Suppressor macrophage (primary cell): Measurements from ENCODE around the gene CIC.
A peak's percentile ranks its signal among the peaks of the same experiment; 100 is the strongest.

Experiments
- DNase-seq, 4 experiments: peaks; one replicate each; pipeline ENCODE4 v3.0.0-alpha.2; 2020 to 2022

The CIC gene

DNA sequence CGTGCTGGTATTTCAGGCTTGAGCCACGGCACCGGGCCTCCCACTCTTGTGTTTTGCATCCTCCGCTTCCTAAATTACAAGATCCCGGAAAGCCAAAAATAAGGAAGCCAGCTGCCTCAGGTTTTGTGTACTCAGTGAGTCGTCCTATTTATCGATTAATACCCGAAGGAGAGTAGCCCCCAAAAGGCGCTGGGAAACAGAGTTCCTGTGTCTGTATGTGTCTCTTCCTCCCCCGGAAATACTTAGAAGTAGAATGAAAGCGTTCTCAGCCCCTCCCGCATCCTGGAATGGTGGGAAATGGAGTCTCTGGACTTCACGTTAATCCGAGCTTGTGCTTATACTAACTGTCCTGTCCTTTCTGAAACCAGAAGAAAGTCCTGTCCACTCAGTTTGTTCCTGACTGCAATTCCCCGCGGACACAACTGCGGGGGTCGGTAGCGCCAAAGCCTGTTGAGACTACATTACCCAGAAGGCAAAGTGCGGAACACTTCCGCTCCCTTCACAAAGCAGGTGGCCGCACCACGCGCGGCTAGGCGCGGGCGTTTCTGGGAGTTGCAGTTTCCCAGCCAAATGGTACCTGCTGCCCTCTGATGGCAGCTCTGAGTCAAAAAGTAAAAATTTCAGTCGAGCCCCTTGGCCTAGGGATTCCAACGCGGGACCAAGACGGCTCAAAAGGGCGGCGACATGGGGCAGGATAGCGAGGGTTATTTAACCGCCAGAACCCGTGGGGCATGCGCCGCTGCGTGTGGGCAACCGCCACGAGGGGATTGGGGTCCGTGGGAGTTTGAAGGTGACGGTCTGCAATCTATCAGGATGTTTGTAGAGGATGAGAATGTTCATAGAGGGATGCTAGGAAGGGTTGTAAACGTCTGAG, 24.5 kb upstream of the CIC start:
- DNase-seq = peak; percentile 94 to 97 (median 96)

DNA sequence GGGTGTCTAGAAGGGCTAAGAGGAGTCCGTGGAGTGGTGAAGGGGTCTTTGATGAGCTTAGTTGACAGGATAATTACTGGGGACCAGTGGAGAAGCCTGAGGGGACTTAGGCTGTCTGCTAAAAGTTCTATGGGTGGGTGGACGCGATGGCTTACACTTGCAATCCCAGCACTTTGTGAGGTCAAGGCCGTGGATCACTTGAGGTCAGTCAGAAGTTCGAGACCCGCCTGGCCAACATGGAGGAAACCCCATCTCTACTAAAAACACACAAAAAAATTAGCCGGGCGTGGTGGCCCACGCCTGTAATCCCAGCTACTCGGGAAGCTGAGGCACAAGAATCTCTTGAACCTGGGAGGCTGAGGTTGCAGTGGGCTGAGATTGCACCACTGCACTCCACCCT, 23.8 kb upstream of the CIC start:
- DNase-seq = no peak

DNA sequence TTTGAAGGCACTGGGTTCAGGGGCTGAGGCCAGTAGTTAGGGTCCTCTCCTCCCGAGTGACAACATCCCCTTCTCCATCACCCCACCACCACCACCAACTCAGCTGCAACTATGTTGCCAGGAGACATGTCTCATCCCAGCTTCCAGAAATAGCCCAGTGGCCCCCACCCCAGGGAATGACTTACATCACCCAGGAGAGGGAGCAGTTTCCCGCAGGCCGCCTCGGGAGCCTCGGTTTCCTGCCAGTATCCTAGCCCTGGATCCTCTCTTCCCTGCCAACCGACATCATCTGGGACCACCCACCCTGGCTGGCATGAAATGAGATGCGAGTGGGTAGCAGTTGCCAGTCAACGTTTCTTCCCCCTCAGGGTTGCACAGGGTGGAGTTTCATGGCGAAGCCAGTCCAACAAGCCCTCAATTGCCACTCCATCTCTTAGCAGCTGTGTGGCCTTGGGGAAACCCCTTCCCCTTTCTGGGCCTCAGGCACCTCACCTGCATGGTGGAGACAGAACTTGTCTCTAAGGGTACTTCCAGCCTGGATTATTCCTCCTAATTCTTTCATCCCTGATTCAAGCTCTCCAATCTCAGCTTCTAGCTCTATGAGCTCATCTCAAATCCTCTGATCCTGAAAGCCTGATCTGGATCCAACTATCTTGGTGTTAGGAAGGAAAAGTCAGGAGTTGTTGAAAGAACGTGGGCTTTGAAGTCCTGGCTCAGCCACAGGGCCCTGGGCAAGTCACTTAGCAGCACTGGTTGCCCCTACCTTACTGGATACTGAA, 22.7 kb upstream of the CIC start:
- DNase-seq = peak; percentile 18 to 57 (median 37)

DNA sequence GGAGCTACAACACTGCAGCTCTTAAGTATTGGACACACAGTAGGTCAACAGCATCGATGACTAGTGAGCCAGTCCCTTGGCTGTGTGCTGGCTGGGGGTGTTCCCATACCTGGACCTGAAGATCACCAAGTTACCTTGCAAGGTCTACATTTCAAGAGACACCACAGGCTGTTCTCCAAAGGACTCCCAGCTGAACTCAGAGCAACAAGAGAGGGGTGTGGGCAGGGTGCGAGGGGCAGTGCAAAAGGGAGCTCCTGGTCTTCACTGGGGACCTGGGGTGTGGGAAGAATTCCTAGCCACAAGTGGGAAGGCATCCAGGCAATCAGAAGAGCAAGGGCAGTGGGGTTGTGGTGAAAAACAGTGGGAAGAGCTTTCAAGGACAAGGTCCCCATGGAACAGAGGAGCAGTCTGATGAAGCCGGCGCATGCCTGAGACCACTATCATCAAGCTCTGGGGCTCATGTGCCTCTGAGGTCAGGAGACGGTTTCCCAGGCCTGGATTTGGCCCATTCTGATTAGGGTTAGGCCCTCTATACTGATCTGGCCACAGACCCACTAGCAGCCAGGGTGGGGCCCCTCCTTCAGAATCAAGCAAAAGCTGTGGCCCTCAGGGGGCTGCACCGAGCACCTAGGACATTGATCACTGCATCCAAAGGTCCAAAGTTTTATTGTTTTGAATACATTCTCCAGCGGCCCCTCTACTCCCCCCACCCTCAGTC, 22.0 kb upstream of the CIC start:
- no peak for DNase-seq

DNA sequence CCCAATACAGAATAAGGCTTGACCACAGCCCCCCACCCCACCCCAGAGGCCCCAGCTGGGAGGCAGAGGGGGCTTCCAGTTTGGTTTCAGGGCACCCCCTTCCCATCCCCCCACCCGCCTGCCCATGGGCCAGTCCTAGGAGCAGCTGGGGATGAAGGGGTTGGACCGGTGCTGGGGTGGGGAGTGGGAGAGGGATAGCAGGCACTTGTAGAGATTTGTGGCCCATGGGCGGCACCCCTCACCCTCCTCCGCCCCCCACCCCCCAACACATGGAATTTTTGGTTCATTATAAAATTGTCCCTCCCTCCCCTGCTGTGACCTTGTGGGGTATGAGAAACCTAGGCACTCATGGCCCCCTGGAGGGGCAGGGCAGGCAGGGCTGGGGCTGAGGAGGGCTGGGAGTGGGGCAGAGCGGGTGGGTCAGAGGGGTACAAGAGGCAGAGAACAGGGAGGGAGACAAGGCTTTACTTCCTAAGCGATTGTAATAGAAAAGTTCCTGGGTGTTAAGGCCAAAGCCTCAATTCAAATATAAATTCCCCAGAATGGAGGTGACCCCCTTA, 21.3 kb upstream of the CIC start:
- no peak for DNase-seq

DNA sequence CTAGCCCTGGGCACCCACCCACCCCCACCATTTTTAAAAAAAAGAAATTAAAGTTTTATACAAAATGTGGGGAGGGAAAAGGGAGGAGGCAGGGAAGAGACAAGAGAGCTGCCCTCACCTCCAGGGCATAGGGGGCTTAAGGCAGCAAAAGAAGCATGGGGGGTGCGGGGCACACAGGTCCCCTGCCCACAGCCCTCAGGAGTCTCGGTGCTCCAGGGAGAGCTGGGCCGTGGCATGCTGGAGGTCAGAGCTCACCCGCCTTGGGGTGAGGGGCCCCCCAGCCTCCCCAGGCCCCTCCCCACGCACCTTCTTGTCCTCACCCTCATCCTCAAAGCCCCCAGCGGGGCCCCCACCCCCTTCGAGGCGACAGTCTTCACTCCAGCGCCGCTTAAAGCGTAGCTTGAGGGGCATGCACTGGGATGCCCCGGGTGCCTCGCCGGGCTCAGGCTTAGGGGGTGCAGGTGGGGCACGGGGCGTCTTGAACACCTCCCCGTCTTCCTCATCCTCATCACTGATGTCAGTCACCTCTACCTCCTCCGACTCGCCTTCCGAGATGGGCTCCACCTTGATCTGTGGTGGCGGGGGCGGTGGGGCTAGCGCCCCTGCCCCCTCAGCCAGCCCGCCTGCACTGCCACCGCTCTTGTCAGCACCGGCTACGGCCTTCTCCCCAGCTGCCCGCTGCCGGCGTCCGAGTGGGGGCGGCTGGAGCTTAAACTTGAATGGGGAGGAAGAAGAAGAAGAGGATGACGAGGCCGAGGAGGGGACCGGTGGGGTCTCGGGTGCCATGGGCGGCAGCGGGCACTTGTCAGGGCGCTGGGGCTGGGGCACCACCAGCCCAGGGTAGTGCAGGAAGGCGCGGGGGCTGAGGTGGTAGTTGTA, 20.5 kb upstream of the CIC start:
- no peak for DNase-seq

DNA sequence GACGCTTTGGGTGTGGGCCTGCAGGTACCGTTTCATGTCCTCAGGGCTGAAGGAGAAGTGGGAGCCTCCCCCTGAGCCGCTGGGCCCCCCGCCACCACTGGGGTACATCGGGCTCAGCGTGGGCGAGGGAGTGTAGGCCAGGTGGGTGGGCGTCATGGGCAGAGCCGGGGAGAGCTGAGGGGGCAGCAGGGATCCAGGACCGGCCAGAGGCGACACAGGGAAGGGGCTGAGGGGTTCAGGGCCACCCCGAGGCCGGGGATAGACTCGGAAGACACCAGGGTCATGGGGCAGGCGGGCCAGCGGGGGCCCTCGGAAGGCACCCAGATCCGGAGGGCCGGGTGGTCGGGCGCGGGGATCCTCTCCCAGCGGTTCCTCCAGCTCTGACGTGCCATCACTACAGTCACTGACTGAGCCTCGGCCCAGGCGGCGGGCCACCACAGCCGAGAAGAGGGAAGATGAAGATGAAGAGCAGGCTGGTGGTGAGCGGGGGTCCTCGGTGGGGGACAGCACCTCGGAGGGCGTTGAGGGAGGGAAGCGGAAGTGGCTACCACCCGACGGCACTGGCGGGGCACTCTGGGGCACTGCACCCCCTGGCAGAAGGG, 19.8 kb upstream of the CIC start:
- DNase-seq = no peak

DNA sequence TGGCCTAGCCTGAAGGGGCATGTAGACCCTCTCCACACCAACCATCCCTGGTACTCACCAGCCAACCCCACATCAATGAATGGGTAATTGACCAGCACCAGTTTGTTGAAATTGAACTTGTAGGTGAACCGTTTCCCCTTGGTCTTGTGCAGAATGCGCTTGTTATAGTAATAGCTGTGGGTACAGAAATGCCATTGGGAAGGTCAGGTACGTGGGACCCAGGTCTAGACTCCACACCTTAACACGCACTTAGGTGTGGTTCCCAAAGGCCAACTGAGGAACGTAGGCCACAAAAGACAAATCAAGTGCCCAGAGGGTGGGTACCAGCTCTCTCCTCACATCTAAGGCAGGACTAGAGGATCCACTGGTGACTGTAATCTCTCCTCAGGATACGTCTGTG, 19.3 kb upstream of the CIC start:
- DNase-seq = no peak

DNA sequence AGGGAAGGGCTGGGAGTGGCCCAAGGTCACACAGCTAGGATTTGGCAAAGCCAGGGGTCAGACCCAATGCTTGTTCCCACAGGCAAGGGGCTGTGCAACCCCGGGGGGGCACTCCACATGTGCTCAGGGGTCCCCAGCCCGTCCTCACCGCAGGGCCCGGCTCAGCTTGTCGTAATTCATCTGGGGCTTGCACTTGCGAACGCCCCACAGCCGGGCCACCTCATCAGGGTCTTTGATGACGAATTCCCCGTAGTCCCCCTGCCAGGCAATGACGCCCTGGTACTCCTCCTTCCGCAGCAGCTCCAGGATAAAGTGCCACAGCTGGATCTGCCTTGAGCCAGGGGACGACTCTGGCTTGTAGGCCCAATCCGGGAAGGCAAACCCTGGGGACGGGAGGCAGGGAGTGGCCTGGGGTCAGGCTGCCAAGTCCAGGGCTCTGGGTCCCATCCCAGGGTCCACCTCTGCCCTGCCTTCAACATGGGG, 18.8 kb upstream of the CIC start:
- DNase-seq = no peak

DNA sequence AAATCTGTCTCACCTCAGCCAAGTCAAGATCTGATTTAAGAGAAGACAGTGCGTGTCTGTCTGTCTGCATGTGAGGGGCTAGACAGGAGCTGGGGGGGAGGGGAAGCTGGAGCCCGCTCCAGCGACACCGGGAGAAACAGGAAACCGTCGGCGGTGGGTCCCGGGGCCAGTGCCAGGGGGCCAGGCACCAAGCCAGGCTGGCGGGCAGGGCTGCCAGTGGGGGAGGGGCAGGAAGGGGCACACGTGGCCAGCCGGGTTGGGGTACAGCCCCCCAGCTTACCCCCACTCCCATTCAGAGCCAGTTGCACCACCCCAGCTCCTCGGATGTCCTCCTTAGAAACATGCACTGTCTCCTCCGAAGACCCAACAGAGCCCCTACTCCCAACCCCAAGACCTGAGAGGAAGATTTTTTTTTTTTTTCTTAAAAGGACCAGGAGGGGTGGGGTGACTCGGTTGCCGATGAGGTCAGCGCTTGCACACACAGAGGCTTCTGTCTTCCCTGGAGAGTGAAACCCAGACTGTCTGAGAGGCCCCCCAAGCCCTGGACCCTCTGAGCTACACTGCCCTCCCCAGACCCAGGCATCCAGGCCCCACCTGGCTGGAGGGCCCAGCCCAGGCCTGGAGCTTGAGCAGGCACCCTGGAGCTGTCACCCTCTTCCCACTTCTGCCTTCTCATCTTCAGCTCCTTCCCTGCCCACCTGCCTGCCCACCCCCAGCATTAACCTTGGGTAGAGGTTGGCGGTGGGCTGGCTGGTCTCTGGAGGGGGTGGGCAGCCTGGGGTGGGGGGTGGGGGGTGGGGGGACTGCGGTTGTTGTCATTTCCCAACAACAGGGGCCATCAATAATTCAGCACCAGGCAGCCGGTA, 18.2 kb upstream of the CIC start:
- DNase-seq = peak in 3 of 4 experiments; percentile 19 to 34 (median 22)

DNA sequence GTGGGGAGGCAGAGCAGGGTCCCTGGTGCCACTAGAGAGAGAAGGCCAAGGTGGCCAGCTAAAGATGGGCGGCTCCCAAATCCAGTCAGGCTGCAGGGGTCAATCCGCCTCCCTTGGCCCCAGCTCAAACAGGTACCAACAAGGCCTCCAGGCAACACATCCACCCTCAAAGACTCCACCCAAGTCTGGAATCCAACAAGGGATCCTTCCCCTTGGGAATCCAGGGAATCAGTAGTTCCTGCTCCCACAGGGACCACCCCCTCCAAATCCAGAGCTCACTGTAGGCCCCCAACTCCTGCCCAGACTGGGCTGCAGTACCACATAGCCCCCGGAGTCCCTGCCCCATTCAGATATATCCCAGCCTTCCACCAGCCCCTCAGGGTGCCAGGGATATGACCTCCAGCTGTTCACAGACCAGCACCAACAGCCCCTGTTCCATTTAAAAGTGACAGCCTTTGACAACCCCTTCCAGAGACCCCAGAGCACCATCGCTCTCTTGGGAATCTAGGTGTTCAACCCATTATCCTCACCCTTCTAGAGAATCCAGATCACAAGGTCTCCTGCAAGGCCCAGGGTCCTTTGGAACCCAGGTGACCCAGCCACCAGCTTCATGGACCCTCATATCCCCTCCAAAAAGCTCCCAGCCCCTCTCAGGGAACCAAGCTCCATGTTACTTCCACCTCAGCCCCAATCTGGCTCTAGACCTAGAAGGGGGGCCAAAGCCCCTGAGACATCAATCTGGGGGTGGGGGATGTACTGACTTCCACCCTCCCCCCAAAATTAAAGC, 17.3 kb upstream of the CIC start:
- no peak for DNase-seq

DNA sequence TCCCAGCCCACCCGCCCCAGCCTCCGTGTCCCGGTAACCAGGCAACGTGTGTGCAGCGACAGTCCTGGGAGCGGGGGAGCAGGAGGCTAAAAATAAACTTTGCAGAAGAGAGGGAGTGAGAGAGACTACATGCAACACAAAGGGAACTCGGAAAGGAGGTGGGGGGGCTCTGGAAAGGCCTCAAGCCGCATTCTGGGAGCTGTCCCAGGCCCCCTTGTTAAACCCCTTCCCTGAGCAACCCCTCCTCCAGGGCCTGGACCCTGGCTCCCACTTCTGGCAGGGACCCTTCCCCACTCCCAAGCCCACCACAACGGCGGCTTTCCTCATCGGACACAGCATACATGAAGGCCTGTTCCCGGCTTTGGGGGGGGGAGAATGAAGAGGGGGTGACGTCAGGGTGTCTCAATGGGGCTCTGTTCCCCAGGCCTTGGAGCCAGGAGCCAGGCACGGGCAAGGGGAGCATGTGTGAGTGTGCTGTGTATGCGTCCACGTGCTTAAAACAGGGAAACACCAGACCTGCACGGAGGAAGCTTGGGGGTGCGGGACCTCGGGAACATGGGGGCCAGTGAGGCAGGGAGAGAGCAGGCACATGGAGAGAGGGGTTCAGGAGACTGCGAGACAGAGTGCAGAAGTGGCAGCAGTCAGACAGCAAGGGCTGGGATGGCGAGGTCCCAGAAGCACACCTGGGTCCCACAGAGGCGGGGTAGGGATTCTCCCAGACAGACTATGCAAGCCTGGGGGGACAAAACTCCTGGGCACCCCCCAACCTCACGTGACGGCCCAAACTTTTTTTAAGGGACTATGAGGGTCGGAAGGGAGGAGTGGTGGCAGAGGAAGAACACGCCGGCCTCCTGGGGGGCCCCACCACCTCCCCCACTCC, 16.4 kb upstream of the CIC start:
- peak; percentile 34 to 62 (median 55) for DNase-seq

DNA sequence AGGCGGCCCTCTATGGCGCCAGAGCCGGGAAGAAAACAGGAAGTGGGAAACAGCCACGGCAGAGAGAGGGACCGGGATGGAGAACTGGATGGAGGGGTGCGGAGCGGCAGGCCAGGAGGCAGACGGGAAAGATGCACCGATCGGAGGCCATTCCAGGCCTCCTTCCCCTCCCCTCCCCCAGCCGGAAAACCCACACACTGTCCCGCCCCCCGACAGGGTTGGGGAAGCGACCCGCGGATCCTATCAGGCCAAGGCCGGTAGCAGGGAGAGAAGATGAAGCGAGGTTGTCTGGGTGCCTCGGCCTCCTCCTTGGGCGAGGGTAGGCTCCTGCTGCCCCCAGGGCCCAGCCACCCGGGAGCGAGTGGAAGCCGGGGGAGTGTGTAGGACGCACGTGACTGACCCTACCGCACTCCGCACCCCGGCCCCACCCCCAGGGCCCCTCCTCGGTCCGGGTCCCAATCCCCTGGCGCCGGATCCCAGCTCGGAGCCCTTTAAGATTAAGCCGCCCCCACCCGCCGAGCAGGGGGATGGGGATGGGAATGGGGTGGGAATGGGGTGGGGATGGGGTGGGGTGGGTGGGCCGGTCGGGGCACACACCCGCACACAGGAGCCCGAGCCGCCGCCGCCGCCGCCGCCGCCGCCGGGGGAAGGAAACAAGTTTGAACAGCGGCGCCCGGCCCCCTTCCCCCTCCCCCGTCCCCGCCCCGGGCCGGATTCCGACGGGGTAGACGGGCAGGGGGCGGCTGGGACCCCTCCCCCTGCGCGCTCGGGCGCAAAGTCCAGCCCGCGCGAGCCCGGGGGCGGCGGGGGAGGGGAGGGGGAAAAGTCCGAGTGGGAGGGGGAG, 15.6 kb upstream of the CIC start:
- peak; percentile 40 to 64 (median 51) for DNase-seq

DNA sequence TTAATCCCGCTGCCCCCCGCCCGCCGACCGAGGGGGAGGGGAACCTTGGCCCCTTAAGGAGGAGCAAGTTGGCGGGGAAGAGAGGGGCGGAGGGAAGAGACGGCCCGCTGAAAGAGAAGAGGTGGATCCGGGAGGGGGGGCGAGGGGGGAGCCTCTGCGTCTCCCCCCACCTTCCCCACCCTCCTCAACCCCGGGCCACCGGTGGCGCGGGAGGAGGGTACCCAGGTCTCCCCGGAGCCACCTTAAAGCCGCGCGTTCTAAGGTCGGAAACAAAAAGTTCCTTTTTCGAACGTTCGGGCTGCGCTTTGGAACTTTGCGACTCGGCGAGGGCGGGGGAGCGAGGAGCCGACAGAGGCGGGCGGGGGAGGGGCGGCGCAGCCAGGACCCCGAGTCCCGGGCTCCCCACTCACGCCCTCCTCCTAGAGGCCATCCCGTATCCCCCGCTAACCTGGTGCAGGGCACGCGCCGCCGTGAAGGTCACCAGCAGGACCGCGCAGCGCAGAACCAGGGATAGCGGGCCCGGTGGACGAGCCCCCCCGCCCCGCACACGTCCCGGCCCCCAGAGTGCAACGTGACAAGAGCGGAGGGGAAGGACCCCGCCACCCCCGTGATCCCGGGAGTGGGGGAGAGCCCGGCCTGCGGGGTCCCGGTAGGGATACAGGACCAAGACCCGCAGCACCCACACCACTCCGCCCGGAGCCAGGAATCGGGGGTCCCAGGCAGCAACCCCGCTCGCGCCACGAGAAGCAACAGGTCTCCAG, 14.8 kb upstream of the CIC start:
- peak; percentile 67 to 89 (median 82) for DNase-seq

DNA sequence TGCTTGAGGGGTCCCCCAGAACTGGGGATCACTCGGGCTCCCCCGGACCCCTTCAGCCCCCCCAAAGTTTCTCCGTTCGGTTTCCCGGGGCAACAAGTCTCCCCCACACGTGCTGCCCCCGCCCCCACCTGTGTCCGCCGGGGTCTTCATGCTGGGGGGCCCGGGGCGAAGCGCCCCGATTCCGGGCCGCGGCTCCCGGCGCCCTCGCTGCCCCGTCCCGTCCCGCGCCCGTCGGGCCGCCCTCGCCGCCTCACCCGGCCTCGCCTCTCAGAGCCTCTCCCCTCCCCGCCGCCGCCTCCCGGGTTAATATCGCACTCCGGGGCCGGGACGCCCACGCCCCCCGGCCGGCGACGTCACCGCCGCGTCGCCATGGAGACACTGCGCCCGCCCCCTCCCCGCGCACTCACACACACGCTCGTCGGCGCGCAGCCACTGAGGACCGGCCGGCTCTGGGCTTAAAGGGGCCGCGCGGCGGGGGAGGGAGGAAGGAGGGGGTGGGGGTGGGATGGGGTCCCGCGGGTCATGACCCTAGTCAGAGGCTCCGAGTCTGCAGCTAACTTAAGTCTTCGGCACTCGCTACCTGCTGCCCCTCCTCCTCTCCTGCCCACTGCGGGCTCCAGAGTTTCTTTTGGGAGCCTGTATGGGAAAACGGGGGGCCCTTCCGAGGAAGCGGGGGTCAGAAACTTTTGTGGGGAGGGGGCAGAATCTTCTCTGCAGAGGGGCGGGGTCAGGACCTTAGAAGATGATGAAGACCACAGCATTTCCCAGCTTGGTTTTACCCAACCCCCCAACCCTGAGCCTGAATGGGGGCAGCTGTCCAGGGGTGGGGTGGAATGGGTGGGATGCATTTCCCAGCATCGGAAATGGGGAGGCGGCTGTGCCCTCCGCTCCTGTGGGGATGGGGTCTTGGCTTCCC, 13.9 kb upstream of the CIC start, which contains the start of gene ERF:
TSS of gene ERF (minus strand) at position 279 of the 916 bp plus-strand sequence. CDS start at position 150, 129 bp downstream.
- DNase-seq = peak; percentile 96 to 99 (median 98)
